ENCODE results near the gene MYADML2.

DNA sequence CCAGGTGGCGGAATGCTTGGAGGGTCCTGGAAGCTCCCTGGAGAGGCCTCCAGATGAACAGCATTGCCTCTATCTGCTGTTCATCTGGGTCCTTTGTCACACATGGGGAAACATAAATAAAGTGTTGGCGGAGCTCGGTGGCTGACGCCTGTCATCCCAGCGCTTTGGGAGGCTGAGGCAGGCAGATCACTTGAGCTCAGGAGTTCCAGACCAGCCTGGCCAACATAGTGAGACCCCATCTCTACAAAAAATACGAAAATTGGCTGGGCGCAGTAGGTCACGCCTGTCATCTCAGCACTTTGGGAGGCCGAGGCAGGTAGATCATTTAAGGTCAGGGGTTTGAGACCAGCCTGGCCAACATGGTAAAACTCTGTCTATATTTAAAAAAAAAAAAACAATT lies 2.2 kb downstream of the MYADML2 start:
- TF ChIP-seq CTCF (IDR thresholded peaks at IDR 0.05) (no peak), POLR2A (IDR thresholded peaks at IDR 0.05) (no peak)
